GM18870 (cell line): ENCODE results near the gene DHPS.
"Not testable (repeated sequence)": the region's sequence is repeated elsewhere in the genome, so short reads cannot be mapped to it uniquely, and the experiment has no call there.

Experiments used
- ATAC-seq: cut with Tn5 transposase; IDR thresholded peaks from one replicate; pipeline ENCODE4 v1.9.1; 2021; ENCODE audit warnings: moderate library complexity; ENCODE audit not compliant: unreplicated experiment

The DHPS gene

GRCh38 chr19:12647490-12648071 is 34.1 kb downstream of the DHPS start:
- ATAC-seq: no peak

- ATAC-seq: no peak
Observed at GRCh38 chr19:12647047-12647446, 34.6 kb downstream of the DHPS start.

- ATAC-seq: no peak
Observed at GRCh38 chr19:12646551-12646950, 35.1 kb downstream of the DHPS start.

GRCh38 chr19:12643716-12644115 is 38.0 kb downstream of the DHPS start:
- not testable (repeated sequence) for ATAC-seq

GRCh38 chr19:12642506-12642905 is 39.2 kb downstream of the DHPS start:
- no peak for ATAC-seq

GRCh38 chr19:12641456-12641855 is 40.2 kb downstream of the DHPS start:
- no peak for ATAC-seq

GRCh38 chr19:12639901-12640613 is 41.6 kb downstream of the DHPS start:
- no peak for ATAC-seq

GRCh38 chr19:12638611-12639182 is 43.0 kb downstream of the DHPS start:
- ATAC-seq: no peak

GRCh38 chr19:12636631-12637030 is 45.0 kb downstream of the DHPS start:
- ATAC-seq: no peak

GRCh38 chr19:12629215-12629614 is 52.5 kb downstream of the DHPS start:
- no peak for ATAC-seq

GRCh38 chr19:12628040-12629022 is 53.3 kb downstream of the DHPS start:
- ATAC-seq: no peak

GRCh38 chr19:12626958-12627357 is 54.7 kb downstream of the DHPS start:
- ATAC-seq: no peak
